ENCODE results near the gene SERP1. TPM values are rescaled to one million over a fixed set of nuclear protein-coding genes. Genes with fewer than 3 reads are reported as not detected.

Gene SERP1
- total RNA-seq, 4 donors from 2014 or later: 102 to 136 (median 119) TPM

GRCh38 chr3:150538324-150539208 lies 7.7 kb downstream of the SERP1 start:
- TF ChIP-seq CTCF (IDR thresholded peaks at IDR 0.05) (no peak), POLR2A (IDR thresholded peaks at IDR 0.05) (no peak)
- H3K9me3 ChIP-seq: no peaks in the 10 kb centered on the region
- H3K4me1 ChIP-seq: peaks cover 0 to 3% (median 0%) of the 10 kb centered on the region in 4 donors
- H3K4me3 ChIP-seq: no peak overlapping the region
- H3K36me3 ChIP-seq: peaks cover 0 to 9% (median 0%) of the 10 kb centered on the region in 3 donors
- no peak for DNase-seq
- H3K27ac ChIP-seq: no peak overlapping the region
- H3K27me3 ChIP-seq: no peaks in the 10 kb centered on the region

- Histone ChIP-seq H3K9me3 (no peaks in the 10 kb centered on the region), H3K27me3 (no peaks in the 10 kb centered on the region), H3K4me3 (no peak overlapping the region), H3K36me3 (no peaks in the 10 kb centered on the region), H3K27ac (no peak overlapping the region), H3K4me1 (no peaks in the 10 kb centered on the region)
- TF ChIP-seq CTCF (IDR thresholded peaks at IDR 0.05): no peak
- no peak for TF ChIP-seq POLR2A (IDR thresholded peaks at IDR 0.05)
- DNase-seq: no peak
These were observed 11.1 kb downstream of the SERP1 start for GRCh38 chr3:150535204-150535603.

GRCh38 chr3:150531775-150532174 lies 14.5 kb downstream of the SERP1 start:
- Histone ChIP-seq H3K4me3 (no peak overlapping the region), H3K36me3 (no peaks in the 10 kb centered on the region), H3K4me1 (no peaks in the 10 kb centered on the region), H3K27ac (no peak overlapping the region), H3K9me3 (no peaks in the 10 kb centered on the region), H3K27me3 (no peaks in the 10 kb centered on the region)
- TF ChIP-seq POLR2A (IDR thresholded peaks at IDR 0.05) (no peak), CTCF (IDR thresholded peaks at IDR 0.05) (no peak)
- no peak for DNase-seq

GRCh38 chr3:150528354-150528797 lies 17.9 kb downstream of the SERP1 start:
- no peak overlapping the region for H3K27ac ChIP-seq
- H3K36me3 ChIP-seq: no peaks in the 10 kb centered on the region
- no peak for DNase-seq
- no peak overlapping the region for H3K4me3 ChIP-seq
- H3K9me3 ChIP-seq: no peaks in the 10 kb centered on the region
- no peak for TF ChIP-seq POLR2A (IDR thresholded peaks at IDR 0.05)
- peak in 5 of 6 experiments; percentile 9 to 34 (median 25) for TF ChIP-seq CTCF (IDR thresholded peaks at IDR 0.05)
- H3K27me3 ChIP-seq: no peaks in the 10 kb centered on the region
- no peaks in the 10 kb centered on the region for H3K4me1 ChIP-seq

- TF ChIP-seq CTCF (IDR thresholded peaks at IDR 0.05): no peak
- no peak for TF ChIP-seq POLR2A (IDR thresholded peaks at IDR 0.05)
- Histone ChIP-seq H3K4me3 (no peak overlapping the region), H3K36me3 (no peaks in the 10 kb centered on the region), H3K27ac (no peak overlapping the region), H3K27me3 (no peaks in the 10 kb centered on the region), H3K4me1 (no peaks in the 10 kb centered on the region), H3K9me3 (no peaks in the 10 kb centered on the region)
- no peak for DNase-seq
These were observed 18.6 kb downstream of the SERP1 start for GRCh38 chr3:150527464-150528255.
